Ovary (tissue), 9 donors: ENCODE measurements around the gene SPAG16. TPM values are rescaled to one million over a fixed set of nuclear protein-coding genes. Genes with fewer than 3 reads are reported as not detected.

ENCODE experiments used
- DNase-seq, 5 donors: peaks; one replicate each; pipeline ENCODE4 v3.0.0-alpha.2; 2019 to 2020
- H3K27ac ChIP-seq, 2 donors: fragments of 200-600 bp; one replicate each; pipeline versions ENCODE4 v1.5.1 to v1.8.0; 2019 to 2022
- H3K27me3 ChIP-seq: fragments of 200-600 bp; one replicate; pipeline ENCODE4 v1.8.0; 2022
- H3K36me3 ChIP-seq: fragments of 200-600 bp; sonication (generic); one replicate; pipeline ENCODE4 v1.5.1; 2019
- H3K4me1 ChIP-seq: one replicate; pipeline ENCODE4 v1.8.1; 2013; ENCODE audit warnings: mild to moderate bottlenecking, moderate library complexity; ENCODE audit not compliant: insufficient read depth
- H3K4me3 ChIP-seq: fragments of 200-600 bp; sonication (generic); one replicate; pipeline ENCODE4 v1.5.1; 2017
- H3K9me3 ChIP-seq, 2 donors: fragments of 200-600 bp in 1 of 2; sonication (generic) in 1 of 2; one replicate each; pipeline versions ENCODE4 v1.5.1 to v1.8.1; 2013 to 2019; ENCODE audit warnings: mild to moderate bottlenecking in 1 of 2, moderate library complexity in 1 of 2
- EP300 ChIP-seq: sonication (generic); formaldehyde crosslinking; IDR thresholded peaks from one replicate; pipeline ENCODE4 v1.6.1; 2017; ENCODE audit warnings: antibody characterized with exemption
- POLR2A ChIP-seq: fragments of 450-650 bp; IDR thresholded peaks from one replicate; pipeline ENCODE4 v1.6.1; 2017; ENCODE audit warnings: antibody characterized with exemption, mild to moderate bottlenecking, moderate library complexity
- WGBS, 3 donors: extraction: QIAGEN DNeasy Blood & Tissue Kit in 1 of 3; methylation state at CpG; one replicate each; pipeline versions ENCODE4 v1.1.5 to v1.1.7; 2013 to 2017; 5-methylcytosine and 5-hydroxymethylcytosine counted together
- intact Hi-C, 4 donors: fragments of 100-400 bp; cut with DNase I; formaldehyde crosslinking; loops; one replicate each; pipeline versions ENCODE4 v1.11.0 to v1.15.1; 2022 to 2023
- polyA plus RNA-seq, 2 donors: library from polyadenylated mRNA; stranded (reverse); fragments of 200-250 nt in 1 of 2; fragments of 350-450 nt in 1 of 2; fragmentation: Illumina TruSeq in 1 of 2; extraction: RNeasy Lipid Tissue Mini Kit (QIAGEN cat#74804) in 1 of 2; gene quantifications; one replicate each; pipeline ENCODE4 v1.2.3, GENCODE V29; 2013 to 2014
- total RNA-seq, 7 donors: library from RNA; depleted of rRNA in 2 of 7; stranded (reverse); fragments of >200 nt in 2 of 7; fragmentation: NEBNext Ultra II Directional in 3 of 7; extraction: Animal tissue kit (Norgen Biotek cat#: 25700) in 3 of 7; gene quantifications; one replicate each; pipeline versions ENCODE4 v1.1.0 to v1.2.4, GENCODE V29; 2016 to 2023
- TF ChIP-seq, protein P1 (sequence below), 3 donors: fragments of 450-650 bp in 2 of 3; fragments of 200-600 bp in 1 of 3; IDR thresholded peaks; one replicate each; pipeline versions ENCODE4 v1.5.1 to v1.8.0; 2016 to 2022; ENCODE audit warnings: antibody characterized with exemption in 3 of 3, mild to moderate bottlenecking in 1 of 3
- donor health status: DM: no; HTN: no; CAD: no; lungs with moderate emphysema.
- donor health status: DM: no; HTN: no; CAD: no.
- donor health status: Bipolar disorder and iron deficiency.
- donor health status: DM: yes; HTN: yes; CAD: no.
- donor health status: DM: no; HTN: no; CAD: no.
- donor health status: DM: yes; HTN: yes; CAD: no.

SPAG16 gene
- total and polyA plus RNA-seq, 9 donors = 25.2 to 58.7 (median 28.9) TPM

DNA sequence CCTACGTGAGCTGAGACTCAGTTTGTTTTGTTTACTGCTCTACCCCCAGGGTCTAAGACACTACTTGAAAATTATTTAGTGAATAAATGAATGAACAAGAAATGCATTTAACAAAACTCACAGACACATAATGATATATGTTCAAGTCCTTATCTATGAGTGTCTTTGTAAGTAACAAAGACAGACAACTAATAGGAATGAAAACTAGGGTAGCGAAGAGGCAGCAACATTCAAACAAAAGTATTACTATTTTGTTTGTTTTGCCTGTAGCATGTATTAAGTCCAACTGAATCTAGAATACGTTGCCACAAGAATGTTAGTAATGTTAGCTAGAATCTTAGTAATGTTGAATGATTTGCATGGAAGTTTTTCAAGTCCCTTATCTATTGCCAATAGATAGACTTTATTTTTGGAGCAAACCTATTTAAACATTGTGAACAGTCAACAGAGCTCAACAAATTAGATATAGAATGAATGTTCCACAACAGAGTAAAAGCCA lies 981.8 kb downstream of the SPAG16 start:
- Histone ChIP-seq H3K4me3 (no peak overlapping the region), H3K27me3 (no peaks in the 10 kb centered on the region), H3K4me1 (no peaks in the 10 kb centered on the region), H3K27ac (no peak overlapping the region), H3K9me3 (no peaks in the 10 kb centered on the region), H3K36me3 (no peaks in the 10 kb centered on the region)
- intact Hi-C loops = no loop called here
- no peak for DNase-seq
- TF ChIP-seq EP300 (no peak), POLR2A (no peak)
- TF ChIP-seq, protein P1, sequence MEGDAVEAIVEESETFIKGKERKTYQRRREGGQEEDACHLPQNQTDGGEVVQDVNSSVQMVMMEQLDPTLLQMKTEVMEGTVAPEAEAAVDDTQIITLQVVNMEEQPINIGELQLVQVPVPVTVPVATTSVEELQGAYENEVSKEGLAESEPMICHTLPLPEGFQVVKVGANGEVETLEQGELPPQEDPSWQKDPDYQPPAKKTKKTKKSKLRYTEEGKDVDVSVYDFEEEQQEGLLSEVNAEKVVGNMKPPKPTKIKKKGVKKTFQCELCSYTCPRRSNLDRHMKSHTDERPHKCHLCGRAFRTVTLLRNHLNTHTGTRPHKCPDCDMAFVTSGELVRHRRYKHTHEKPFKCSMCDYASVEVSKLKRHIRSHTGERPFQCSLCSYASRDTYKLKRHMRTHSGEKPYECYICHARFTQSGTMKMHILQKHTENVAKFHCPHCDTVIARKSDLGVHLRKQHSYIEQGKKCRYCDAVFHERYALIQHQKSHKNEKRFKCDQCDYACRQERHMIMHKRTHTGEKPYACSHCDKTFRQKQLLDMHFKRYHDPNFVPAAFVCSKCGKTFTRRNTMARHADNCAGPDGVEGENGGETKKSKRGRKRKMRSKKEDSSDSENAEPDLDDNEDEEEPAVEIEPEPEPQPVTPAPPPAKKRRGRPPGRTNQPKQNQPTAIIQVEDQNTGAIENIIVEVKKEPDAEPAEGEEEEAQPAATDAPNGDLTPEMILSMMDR (IDR thresholded peaks at IDR 0.05) = no peak
- WGBS, 3 donors = 59 to 76% (median 65%) methylated on average over 3 of the region's 3 CpGs

DNA sequence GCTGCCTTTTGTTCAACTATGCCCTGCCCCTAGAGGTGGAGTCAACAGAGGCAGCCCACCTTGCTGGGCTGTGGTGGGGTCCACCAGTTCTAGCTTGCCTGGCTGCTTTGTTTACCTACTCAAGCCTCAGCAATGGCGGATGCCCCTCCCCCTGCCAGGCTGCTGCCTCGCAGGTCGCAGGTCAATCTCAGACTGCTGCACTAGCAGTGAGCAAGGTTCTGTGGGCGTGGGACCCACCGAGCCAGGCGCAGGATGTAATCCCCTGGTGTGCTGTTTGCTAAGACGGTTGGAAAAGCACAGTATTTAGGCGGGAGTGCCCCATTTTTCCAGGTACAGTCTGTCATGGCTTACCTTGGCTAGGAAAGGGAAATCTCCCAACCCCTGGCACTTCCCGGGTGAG lies 993.6 kb downstream of the SPAG16 start:
- intact Hi-C loops = no loop called here
- no peak for DNase-seq
- H3K27me3 ChIP-seq = no peaks in the 10 kb centered on the region
- H3K9me3 ChIP-seq = no peaks in the 10 kb centered on the region
- H3K27ac ChIP-seq = no peak overlapping the region
- 79 to 86% (median 81%) methylated on average over 7 to 9 of the region's 9 CpGs for WGBS, 3 donors
- H3K36me3 ChIP-seq = no peaks in the 10 kb centered on the region
- H3K4me1 ChIP-seq = no peaks in the 10 kb centered on the region
- H3K4me3 ChIP-seq = no peak overlapping the region
- TF ChIP-seq POLR2A = no peak
- TF ChIP-seq, protein P1 (IDR thresholded peaks at IDR 0.05) = no peak
- TF ChIP-seq EP300 = no peak

DNA sequence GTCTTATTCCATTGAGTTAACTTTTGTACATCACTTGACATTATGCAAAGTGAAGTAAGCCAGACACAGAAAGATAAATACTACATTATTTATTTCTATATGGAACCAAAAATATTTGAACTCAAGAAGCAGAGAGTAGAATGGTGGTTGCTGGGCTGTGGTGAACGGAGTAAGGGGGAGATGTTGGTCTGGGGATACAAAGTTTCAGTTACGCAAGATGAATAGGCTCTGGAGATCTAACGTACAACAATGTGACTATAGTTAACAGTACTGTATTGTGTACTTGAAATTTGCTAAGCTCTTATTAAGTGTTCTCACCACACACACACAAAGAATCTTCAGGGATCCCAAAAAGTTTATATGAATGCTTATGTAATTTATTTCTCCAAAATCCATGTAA lies 1001.7 kb downstream of the SPAG16 start:
- H3K36me3 ChIP-seq = no peaks in the 10 kb centered on the region
- H3K4me3 ChIP-seq = no peak overlapping the region
- no peak overlapping the region for H3K27ac ChIP-seq
- TF ChIP-seq EP300 = no peak
- TF ChIP-seq, protein P1 (IDR thresholded peaks at IDR 0.05) = no peak
- TF ChIP-seq POLR2A = no peak
- H3K27me3 ChIP-seq = no peaks in the 10 kb centered on the region
- WGBS, 3 donors = 45 to 56% (median 49%) methylated on average over 3 of the region's 3 CpGs
- intact Hi-C loops = no loop called here
- H3K4me1 ChIP-seq = no peaks in the 10 kb centered on the region
- H3K9me3 ChIP-seq = no peaks in the 10 kb centered on the region
- no peak for DNase-seq

DNA sequence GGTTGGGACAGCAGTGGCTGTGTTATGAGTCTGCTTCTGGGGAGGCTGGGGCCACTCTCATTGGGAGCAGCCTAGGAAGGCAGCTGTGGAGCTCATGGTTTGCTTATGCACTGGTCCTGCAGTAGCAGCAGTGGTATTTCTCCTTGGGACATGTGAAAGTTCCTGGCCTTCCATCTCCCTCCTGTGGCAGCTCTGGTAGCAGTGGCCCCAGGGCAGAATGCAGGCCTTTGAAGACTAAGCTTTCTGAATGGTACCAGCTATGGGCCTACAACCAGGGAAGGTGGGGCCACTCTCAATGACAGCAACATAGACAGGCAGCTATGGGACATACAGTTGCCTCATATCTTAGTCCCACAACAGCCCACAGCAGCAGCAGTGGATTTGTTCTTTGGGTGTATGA lies 1009.3 kb downstream of the SPAG16 start:
- intact Hi-C loops = no loop called here
- no peaks in the 10 kb centered on the region for H3K27me3 ChIP-seq
- H3K4me3 ChIP-seq = no peak overlapping the region
- no peak overlapping the region for H3K27ac ChIP-seq
- no peaks in the 10 kb centered on the region for H3K4me1 ChIP-seq
- no peak for DNase-seq
- TF ChIP-seq POLR2A (no peak), EP300 (no peak)
- TF ChIP-seq, protein P1 (IDR thresholded peaks at IDR 0.05) = no peak
- H3K9me3 ChIP-seq = no peaks in the 10 kb centered on the region
- no peaks in the 10 kb centered on the region for H3K36me3 ChIP-seq

DNA sequence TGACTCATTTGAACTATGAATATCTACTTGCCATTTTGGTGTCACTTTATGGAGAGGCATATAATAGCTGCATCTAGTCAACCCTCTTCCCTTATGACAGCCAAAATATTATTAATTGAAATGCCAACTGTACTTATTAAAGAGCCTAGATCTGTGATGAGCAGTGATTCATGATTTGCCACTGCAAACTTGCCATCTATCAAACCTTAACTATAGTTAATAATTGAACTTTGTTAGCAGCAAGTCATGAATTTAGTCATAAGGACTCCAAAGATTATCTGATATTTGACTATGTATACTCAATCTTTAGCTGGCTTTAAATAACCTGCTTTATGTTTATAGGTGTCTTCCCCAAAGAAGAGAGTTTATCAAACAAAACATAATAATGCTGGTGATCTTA lies 1010.2 kb downstream of the SPAG16 start:
- intact Hi-C loops = no loop called here
- TF ChIP-seq POLR2A = no peak
- TF ChIP-seq EP300 = no peak
- TF ChIP-seq, protein P1 (IDR thresholded peaks at IDR 0.05) = no peak
- Histone ChIP-seq H3K27me3 (no peaks in the 10 kb centered on the region), H3K4me3 (no peak overlapping the region), H3K4me1 (no peaks in the 10 kb centered on the region), H3K27ac (no peak overlapping the region), H3K36me3 (no peaks in the 10 kb centered on the region), H3K9me3 (no peaks in the 10 kb centered on the region)
- no peak for DNase-seq
